OCI-LY3 (cell line): ENCODE measurements around the gene ASTN2.

Experiments used
- H2AFZ ChIP-seq: fragments of 200-600, 300-600 bp; shearing (Covaris generic); 2 replicates; pipeline ENCODE4 v1.6.0; 2014; ENCODE audit warnings: antibody characterized with exemption, low read depth, low read length
- H3K27ac ChIP-seq: fragments of 200-600, 300-600 bp; sonication (generic); 2 replicates; pipeline ENCODE4 v1.5.1; 2014; ENCODE audit warnings: mild to moderate bottlenecking, low read length, moderate library complexity, mixed read lengths
- H3K27me3 ChIP-seq: fragments of 200-600, 300-600 bp; sonication (generic); 2 replicates; pipeline ENCODE4 v1.6.1; 2014; ENCODE audit warnings: low read depth, low read length, mixed read lengths
- H3K36me3 ChIP-seq: fragments of 200-600, 300-600 bp; sonication (generic); replicated peaks from 2 replicates; pipeline ENCODE3; 2014; ENCODE audit warnings: low read depth, low read length, mixed read lengths
- H3K4me1 ChIP-seq: fragments of 300-600, 200-600 bp; sonication (generic); 2 replicates; pipeline ENCODE4 v1.6.1; 2014; ENCODE audit warnings: low read length, mixed read lengths
- H3K4me2 ChIP-seq: fragments of 200-600, 300-600 bp; sonication (generic); 2 replicates; pipeline ENCODE4 v1.6.1; 2014; ENCODE audit warnings: low read length, mixed read lengths
- H3K4me3 ChIP-seq: fragments of 300-600, 200-600 bp; sonication (generic); 2 replicates; pipeline ENCODE4 v1.5.1; 2014; ENCODE audit warnings: antibody characterized with exemption, mild to moderate bottlenecking, low read length, moderate library complexity
- H3K79me2 ChIP-seq: fragments of 300-600, 200-600 bp; shearing (Covaris generic); 2 replicates; pipeline ENCODE4 v1.6.1; 2014; ENCODE audit warnings: mild to moderate bottlenecking, low read length, mixed read lengths
- H3K9ac ChIP-seq: fragments of 300-600, 200-600 bp; shearing (Covaris generic); 2 replicates; pipeline ENCODE4 v1.6.0; 2014; ENCODE audit warnings: mild to moderate bottlenecking, low read length, moderate library complexity
- H3K9me3 ChIP-seq: fragments of 200-600, 300-600 bp; shearing (Covaris generic); 2 replicates; pipeline ENCODE4 v1.6.1; 2014; ENCODE audit warnings: low read length, mixed read lengths; ENCODE audit not compliant: insufficient read depth
- H4K20me1 ChIP-seq: fragments of 200-600, 300-600 bp; sonication (generic); 2 replicates; pipeline ENCODE4 v1.6.1; 2016; ENCODE audit warnings: low read length, mixed read lengths; ENCODE audit not compliant: insufficient read depth
- CTCF ChIP-seq: fragments of 200-600, 300-600 bp; sonication (generic); IDR thresholded peaks from 2 replicates; pipeline ENCODE4 v1.5.1; 2014; ENCODE audit warnings: antibody characterized with exemption, low read length, low read depth
- EZH2phosphoT487 ChIP-seq: fragments of 200-600 bp; shearing (Covaris generic); IDR thresholded peaks from 2 replicates; pipeline ENCODE4 v1.6.1; 2018; ENCODE audit warnings: antibody characterized with exemption, mixed run types, low read depth

ASTN2 gene

GRCh38 chr9:117010061-117010460, 404.8 kb downstream of the ASTN2 start:
- TF ChIP-seq EZH2phosphoT487, result no peak
- TF ChIP-seq CTCF, result no peak
- Histone ChIP-seq H3K4me3 (no peak overlapping the region), H3K4me2 (no peak overlapping the region), H3K27ac (no peak overlapping the region), H2AFZ (no peak overlapping the region), H3K9ac (no peak overlapping the region), H3K27me3 (peaks cover 13% of the 10 kb centered on the region; the same call in 1 of the 2 replicates), H3K79me2 (no peaks in the 10 kb centered on the region), H3K4me1 (no peaks in the 10 kb centered on the region), H3K36me3 (no peaks in the 10 kb centered on the region), H4K20me1 (no peaks in the 10 kb centered on the region), H3K9me3 (no peaks in the 10 kb centered on the region)

- no peak for TF ChIP-seq EZH2phosphoT487
- TF ChIP-seq CTCF, result no peak
- no peak overlapping the region for H3K27ac ChIP-seq
- no peaks in the 10 kb centered on the region for H3K79me2 ChIP-seq
- no peaks in the 10 kb centered on the region for H4K20me1 ChIP-seq
- H3K36me3 ChIP-seq, result no peaks in the 10 kb centered on the region
- H3K9ac ChIP-seq, result no peak overlapping the region
- H3K9me3 ChIP-seq, result no peaks in the 10 kb centered on the region
- no peaks in the 10 kb centered on the region for H3K4me1 ChIP-seq
- H3K4me3 ChIP-seq, result no peak overlapping the region
- H2AFZ ChIP-seq, result no peak overlapping the region
- no peak overlapping the region for H3K4me2 ChIP-seq
- peaks cover 13% of the 10 kb centered on the region; the same call in 1 of the 2 replicates for H3K27me3 ChIP-seq
Observed at GRCh38 chr9:117008876-117009275, 406.0 kb downstream of the ASTN2 start.

- no peaks in the 10 kb centered on the region for H4K20me1 ChIP-seq
- no peaks in the 10 kb centered on the region for H3K79me2 ChIP-seq
- H3K27ac ChIP-seq, result no peak overlapping the region
- H3K27me3 ChIP-seq, result peaks cover 13% of the 10 kb centered on the region; the same call in 1 of the 2 replicates
- no peak overlapping the region for H2AFZ ChIP-seq
- no peaks in the 10 kb centered on the region for H3K36me3 ChIP-seq
- H3K4me1 ChIP-seq, result no peaks in the 10 kb centered on the region
- H3K4me3 ChIP-seq, result no peak overlapping the region
- no peak overlapping the region for H3K4me2 ChIP-seq
- TF ChIP-seq EZH2phosphoT487 (no peak), CTCF (no peak)
- H3K9me3 ChIP-seq, result no peaks in the 10 kb centered on the region
- no peak overlapping the region for H3K9ac ChIP-seq
Observed at GRCh38 chr9:117008461-117008860, 406.4 kb downstream of the ASTN2 start.

- Histone ChIP-seq H3K79me2 (no peaks in the 10 kb centered on the region), H3K9me3 (no peaks in the 10 kb centered on the region), H3K27ac (no peak overlapping the region), H2AFZ (no peak overlapping the region), H3K9ac (no peak overlapping the region), H3K36me3 (no peaks in the 10 kb centered on the region), H4K20me1 (no peaks in the 10 kb centered on the region), H3K27me3 (no peaks in the 10 kb centered on the region), H3K4me3 (no peak overlapping the region), H3K4me1 (no peaks in the 10 kb centered on the region), H3K4me2 (no peak overlapping the region)
- no peak for TF ChIP-seq EZH2phosphoT487
- no peak for TF ChIP-seq CTCF
Observed at GRCh38 chr9:117002686-117003085, 412.2 kb downstream of the ASTN2 start.
